ENCODE data around the gene FBN2. TPM values are rescaled to one million over a fixed set of nuclear protein-coding genes. Genes with fewer than 3 reads are reported as not detected.

The FBN2 gene
- total and polyA plus RNA-seq, 9 of the 15 experiments (the other 6 are each of a cell fraction or from before 2014, with no cell fraction given): 0.01 to 0.09 TPM; not detected in 7

DNA sequence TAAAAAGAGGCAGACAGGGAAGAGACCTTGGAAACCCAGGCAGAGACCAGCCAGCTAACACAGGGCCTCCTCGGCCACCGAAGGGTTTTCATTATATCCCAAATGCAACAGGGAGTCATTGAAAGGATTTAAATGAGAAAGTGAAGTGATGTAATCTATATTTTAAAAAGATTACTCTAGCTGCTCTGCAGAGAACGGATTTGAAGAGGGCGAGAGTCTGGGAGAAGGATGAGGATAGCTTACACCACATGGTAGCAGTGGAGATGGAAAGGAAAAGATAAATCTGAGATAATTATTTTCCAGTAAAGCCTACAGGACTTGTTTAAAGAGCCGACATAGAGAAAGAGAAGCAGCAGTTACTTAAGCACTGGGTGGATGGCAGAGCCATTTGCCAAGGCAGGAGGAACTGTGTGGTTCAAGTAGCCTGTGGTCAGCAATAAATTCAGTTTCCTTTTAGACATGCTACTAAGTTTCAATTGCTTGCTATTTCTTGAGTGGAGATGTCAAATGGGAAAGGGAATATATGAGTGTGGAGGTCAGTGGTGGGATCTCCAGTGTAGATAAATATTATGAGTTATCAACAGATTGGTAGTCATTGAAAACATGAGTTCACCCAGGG lies 9.3 kb downstream of the FBN2 start:
- Histone ChIP-seq H3K4me3 (no peak overlapping the region), H3K4me2 (ENCODE audit: insufficient read depth, low read length) (no peak overlapping the region), H3K4me1 (replicated peaks in 1 of 2; ENCODE audit: control insufficient read depth in 2 of 2, insufficient read depth in 2 of 2, low read length in 2 of 2) (no peaks in the 10 kb centered on the region), H3K9me3 (replicated peaks; ENCODE audit: control insufficient read depth, insufficient read depth, low read depth, low read length) (no peaks in the 10 kb centered on the region), H4K20me1 (replicated peaks; ENCODE audit: control insufficient read depth, insufficient read depth, low read length) (no peaks in the 10 kb centered on the region), H3K27ac (ENCODE audit: extremely low read depth, low read depth, low read length) (no peak overlapping the region), H3K9ac (ENCODE audit: insufficient read depth in 1 of 2, low read depth in 2 of 2, low read length in 2 of 2) (no peak overlapping the region), H2AFZ (ENCODE audit: low read depth, low read length) (no peak overlapping the region), H3K36me3 (ENCODE audit: control insufficient read depth, insufficient read depth, low read length) (no peaks in the 10 kb centered on the region), H3K9me1 (ENCODE audit: control insufficient read depth, insufficient read depth, low read length) (no peaks in the 10 kb centered on the region), H3K27me3 (ENCODE audit: control insufficient read depth in 2 of 2, insufficient read depth in 2 of 2, low read length in 2 of 2) (no peaks in the 10 kb centered on the region), H3K79me2 (ENCODE audit: control insufficient read depth, insufficient read depth, low read length) (no peaks in the 10 kb centered on the region)
- ChIA-PET CTCF (ENCODE audit: low intra/inter-chr PET ratio) (no interaction called here), POLR2A (no interaction called here)
- no peak for DNase-seq (ENCODE audit: extremely low read depth in 1 of 4, low spot score in 3 of 4)
- WGBS (ENCODE audit: insufficient coverage, low coverage, missing lambda C conversion rate): 0% methylated on average over 5 of the region's 5 CpGs
- TF ChIP-seq RBM34 (IDR thresholded peaks at IDR 0.05; ENCODE audit: borderline replicate concordance, insufficient read depth, low read length): no peak
- no peak for TF ChIP-seq CCNT2 (IDR thresholded peaks at IDR 0.05; ENCODE audit: borderline replicate concordance, extremely low read depth, insufficient read length, low read depth, low read length)
- TF ChIP-seq, protein P1, sequence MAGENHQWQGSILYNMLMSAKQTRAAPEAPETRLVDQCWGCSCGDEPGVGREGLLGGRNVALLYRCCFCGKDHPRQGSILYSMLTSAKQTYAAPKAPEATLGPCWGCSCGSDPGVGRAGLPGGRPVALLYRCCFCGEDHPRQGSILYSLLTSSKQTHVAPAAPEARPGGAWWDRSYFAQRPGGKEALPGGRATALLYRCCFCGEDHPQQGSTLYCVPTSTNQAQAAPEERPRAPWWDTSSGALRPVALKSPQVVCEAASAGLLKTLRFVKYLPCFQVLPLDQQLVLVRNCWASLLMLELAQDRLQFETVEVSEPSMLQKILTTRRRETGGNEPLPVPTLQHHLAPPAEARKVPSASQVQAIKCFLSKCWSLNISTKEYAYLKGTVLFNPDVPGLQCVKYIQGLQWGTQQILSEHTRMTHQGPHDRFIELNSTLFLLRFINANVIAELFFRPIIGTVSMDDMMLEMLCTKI (IDR thresholded peaks at IDR 0.05; ENCODE audit: partially characterized antibody): no peak
- no peak for TF ChIP-seq SMAD2 (IDR thresholded peaks at IDR 0.05; ENCODE audit: low read depth, low read length)
- TF ChIP-seq, protein P2, sequence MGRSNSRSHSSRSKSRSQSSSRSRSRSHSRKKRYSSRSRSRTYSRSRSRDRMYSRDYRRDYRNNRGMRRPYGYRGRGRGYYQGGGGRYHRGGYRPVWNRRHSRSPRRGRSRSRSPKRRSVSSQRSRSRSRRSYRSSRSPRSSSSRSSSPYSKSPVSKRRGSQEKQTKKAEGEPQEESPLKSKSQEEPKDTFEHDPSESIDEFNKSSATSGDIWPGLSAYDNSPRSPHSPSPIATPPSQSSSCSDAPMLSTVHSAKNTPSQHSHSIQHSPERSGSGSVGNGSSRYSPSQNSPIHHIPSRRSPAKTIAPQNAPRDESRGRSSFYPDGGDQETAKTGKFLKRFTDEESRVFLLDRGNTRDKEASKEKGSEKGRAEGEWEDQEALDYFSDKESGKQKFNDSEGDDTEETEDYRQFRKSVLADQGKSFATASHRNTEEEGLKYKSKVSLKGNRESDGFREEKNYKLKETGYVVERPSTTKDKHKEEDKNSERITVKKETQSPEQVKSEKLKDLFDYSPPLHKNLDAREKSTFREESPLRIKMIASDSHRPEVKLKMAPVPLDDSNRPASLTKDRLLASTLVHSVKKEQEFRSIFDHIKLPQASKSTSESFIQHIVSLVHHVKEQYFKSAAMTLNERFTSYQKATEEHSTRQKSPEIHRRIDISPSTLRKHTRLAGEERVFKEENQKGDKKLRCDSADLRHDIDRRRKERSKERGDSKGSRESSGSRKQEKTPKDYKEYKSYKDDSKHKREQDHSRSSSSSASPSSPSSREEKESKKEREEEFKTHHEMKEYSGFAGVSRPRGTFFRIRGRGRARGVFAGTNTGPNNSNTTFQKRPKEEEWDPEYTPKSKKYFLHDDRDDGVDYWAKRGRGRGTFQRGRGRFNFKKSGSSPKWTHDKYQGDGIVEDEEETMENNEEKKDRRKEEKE (IDR thresholded peaks at IDR 0.05; ENCODE audit: borderline replicate concordance in 1 of 2, control insufficient read depth in 1 of 2, low read depth in 2 of 2, low read length in 1 of 2): no peak
- no peak for TF ChIP-seq KLF10 (CRISPR knock-in tag; IDR thresholded peaks at IDR 0.05)
- TF ChIP-seq FOXJ2 (tag; IDR thresholded peaks at IDR 0.05): no peak
- no peak for TF ChIP-seq ZNF431 (CRISPR knock-in tag; IDR thresholded peaks at IDR 0.05)
- no peak for TF ChIP-seq MYC (IDR thresholded peaks at IDR 0.05; ENCODE audit: low read depth, low read length)
- TF ChIP-seq MYC (CRISPR knock-in tag; IDR thresholded peaks at IDR 0.05; ENCODE audit: borderline replicate concordance, low read depth): no peak
- TF ChIP-seq, protein P3, sequence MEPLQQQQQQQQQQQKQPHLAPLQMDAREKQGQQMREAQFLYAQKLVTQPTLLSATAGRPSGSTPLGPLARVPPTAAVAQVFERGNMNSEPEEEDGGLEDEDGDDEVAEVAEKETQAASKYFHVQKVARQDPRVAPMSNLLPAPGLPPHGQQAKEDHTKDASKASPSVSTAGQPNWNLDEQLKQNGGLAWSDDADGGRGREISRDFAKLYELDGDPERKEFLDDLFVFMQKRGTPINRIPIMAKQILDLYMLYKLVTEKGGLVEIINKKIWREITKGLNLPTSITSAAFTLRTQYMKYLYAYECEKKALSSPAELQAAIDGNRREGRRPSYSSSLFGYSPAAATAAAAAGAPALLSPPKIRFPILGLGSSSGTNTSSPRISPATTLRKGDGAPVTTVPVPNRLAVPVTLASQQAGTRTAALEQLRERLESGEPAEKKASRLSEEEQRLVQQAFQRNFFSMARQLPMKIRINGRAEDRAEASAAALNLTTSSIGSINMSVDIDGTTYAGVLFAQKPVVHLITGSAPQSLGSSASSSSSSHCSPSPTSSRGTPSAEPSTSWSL (CRISPR knock-in tag; IDR thresholded peaks at IDR 0.05; ENCODE audit: borderline replicate concordance): no peak
- in situ Hi-C loops (cut with MboI): no loop called here
- BruUV-seq (replicated peaks): no TSS peak
- intact Hi-C loops (cut with micrococcal nuclease): no loop called here
- ATAC-seq: no peak
- no peak for FAIRE-seq
